CD4-positive, alpha-beta T cell treated with Interleukin-12 subunit alpha and Interleukin-12 subunit beta, for 1 hour (primary cell): ENCODE data around the gene PRLHR.

Source experiments
- DNase-seq: peaks from one replicate; pipeline ENCODE4 v3.0.0-alpha.2; 2020

PRLHR gene

GRCh38 chr10:118557946-118558345 lies 37.5 kb downstream of the PRLHR start:
- no peak for DNase-seq

- DNase-seq, result no peak
These were observed 43.8 kb downstream of the PRLHR start for GRCh38 chr10:118551535-118552100.

GRCh38 chr10:118547282-118547681 lies 48.2 kb downstream of the PRLHR start:
- no peak for DNase-seq

GRCh38 chr10:118546479-118546878 lies 49.0 kb downstream of the PRLHR start:
- no peak for DNase-seq

GRCh38 chr10:118545381-118545780 lies 50.1 kb downstream of the PRLHR start:
- no peak for DNase-seq

- no peak for DNase-seq
These were observed 51.0 kb downstream of the PRLHR start for GRCh38 chr10:118544401-118544948.

- DNase-seq, result peak; percentile 15
These were observed 51.6 kb downstream of the PRLHR start for GRCh38 chr10:118543714-118544400.

- no peak for DNase-seq
These were observed 52.7 kb downstream of the PRLHR start for GRCh38 chr10:118542745-118543144.

- no peak for DNase-seq
These were observed 53.2 kb downstream of the PRLHR start for GRCh38 chr10:118542205-118542604.

- DNase-seq, result no peak
These were observed 53.7 kb downstream of the PRLHR start for GRCh38 chr10:118541718-118542117.
